ENCODE data around the gene CKAP5. TPM values are rescaled to one million over a fixed set of nuclear protein-coding genes. Genes with fewer than 3 reads are reported as not detected.
"Not testable (repeated sequence)": the region's sequence is repeated elsewhere in the genome, so short reads cannot be mapped to it uniquely, and the experiment has no call there.

The CKAP5 gene
- total RNA-seq, 6 donors from 2014 or later, result 24.4 to 48.3 (median 38.1) TPM

- 69 to 73% methylated on average over 3 of the region's 3 CpGs for whole genome bisulfite sequencing, 2 donors
- no peak for TF ChIP-seq EP300 (IDR thresholded peaks at IDR 0.05)
- Histone ChIP-seq H3K4me1 (no peaks in the 10 kb centered on the region), H3K9me3 (no peaks in the 10 kb centered on the region), H3K27me3 (no peaks in the 10 kb centered on the region), H3K36me3 (peaks cover 3 to 60% (median 20%) of the 10 kb centered on the region in 4 donors), H3K4me3 (no peak overlapping the region), H3K27ac (no peak overlapping the region)
- DNase-seq, result no peak
- no peak for ATAC-seq (ENCODE audit: low FRiP score in 2 of 2)
These were observed 37.2 kb downstream of the CKAP5 start for GRCh38 chr11:46808799-46809431.

DNA sequence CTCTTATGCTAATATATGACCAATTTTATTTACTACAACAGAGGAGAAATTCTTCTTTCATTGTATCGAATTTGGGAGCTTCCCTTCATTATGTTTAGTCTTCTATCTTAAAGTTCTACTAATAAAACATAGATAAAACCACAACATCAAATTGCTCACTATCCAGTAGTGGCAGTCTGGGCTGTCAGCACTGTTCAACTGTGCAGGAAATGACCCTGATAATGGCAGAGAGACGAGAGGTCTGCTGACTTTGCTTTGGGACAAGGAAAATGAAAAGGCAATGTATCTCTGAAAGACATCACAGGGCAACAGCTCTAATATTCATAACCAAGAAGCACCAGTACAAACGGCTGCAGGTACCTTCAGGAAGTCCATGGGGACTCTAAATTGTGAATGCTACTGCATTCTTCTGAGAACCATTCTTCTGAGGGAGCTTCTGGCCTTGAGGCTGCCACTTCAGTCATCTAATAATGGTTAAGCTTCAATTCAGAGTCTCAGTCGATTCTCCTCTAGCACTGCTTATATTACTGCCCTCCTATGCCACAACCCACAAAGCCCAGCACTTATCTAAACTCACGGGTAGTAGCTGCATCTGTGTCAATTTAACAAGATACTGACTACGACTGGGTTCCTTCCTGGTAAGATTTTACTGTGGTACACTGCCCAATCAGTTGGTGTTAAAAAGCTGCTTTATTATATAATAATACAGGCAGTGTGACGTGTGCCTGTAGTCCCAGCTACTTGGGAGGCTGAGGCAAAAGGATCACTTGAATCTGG lies 44.2 kb downstream of the CKAP5 start:
- no peaks in the 10 kb centered on the region for H3K4me1 ChIP-seq
- ATAC-seq (ENCODE audit: low FRiP score in 2 of 2) (no peak), DNase-seq (no peak)
- H3K27me3 ChIP-seq, result no peaks in the 10 kb centered on the region
- no peak overlapping the region for H3K27ac ChIP-seq
- H3K4me3 ChIP-seq, result no peak overlapping the region
- TF ChIP-seq POLR2AphosphoS5 (IDR thresholded peaks at IDR 0.05) (no peak), CTCF (IDR thresholded peaks at IDR 0.05) (no peak), POLR2A (IDR thresholded peaks at IDR 0.05) (no peak), EP300 (IDR thresholded peaks at IDR 0.05) (no peak)
- H3K9me3 ChIP-seq, result no peaks in the 10 kb centered on the region
- H3K36me3 ChIP-seq, result peaks cover 2 to 59% (median 16%) of the 10 kb centered on the region in 4 donors
- WGBS, 2 donors, result 75 to 88% methylated on average over 7 of the region's 7 CpGs

GRCh38 chr11:46800177-46800576 lies 45.9 kb downstream of the CKAP5 start:
- no peaks in the 10 kb centered on the region for H3K4me1 ChIP-seq
- no peaks in the 10 kb centered on the region for H3K27me3 ChIP-seq
- ATAC-seq (ENCODE audit: low FRiP score in 2 of 2) (no peak), DNase-seq (no peak)
- H3K4me3 ChIP-seq, result no peak overlapping the region
- H3K36me3 ChIP-seq, result peaks cover 11 to 64% (median 23%) of the 10 kb centered on the region in 4 donors
- no peaks in the 10 kb centered on the region for H3K9me3 ChIP-seq
- H3K27ac ChIP-seq, result no peak overlapping the region
- TF ChIP-seq EP300 (IDR thresholded peaks at IDR 0.05) (no peak), POLR2A (IDR thresholded peaks at IDR 0.05) (no peak), POLR2AphosphoS5 (IDR thresholded peaks at IDR 0.05) (no peak), CTCF (IDR thresholded peaks at IDR 0.05) (no peak)
- 90 to 100% methylated on average over 1 of the region's 1 CpG for WGBS, 2 donors

GRCh38 chr11:46799725-46800124 lies 46.4 kb downstream of the CKAP5 start:
- DNase-seq; H3K27ac ChIP-seq; H3K4me1 ChIP-seq; H3K4me3 ChIP-seq; H3K27me3 ChIP-seq; ATAC-seq (ENCODE audit: low FRiP score in 2 of 2); H3K9me3 ChIP-seq: not testable (repeated sequence)
- peaks cover 12 to 69% (median 26%) of the 10 kb centered on the region in 4 donors for H3K36me3 ChIP-seq
- WGBS, 2 donors, result 93 to 100% methylated on average over 2 of the region's 2 CpGs

GRCh38 chr11:46778416-46778815 lies 67.7 kb downstream of the CKAP5 start:
- no peaks in the 10 kb centered on the region for H3K27me3 ChIP-seq
- TF ChIP-seq CTCF (IDR thresholded peaks at IDR 0.05) (no peak), POLR2A (IDR thresholded peaks at IDR 0.05) (no peak), EP300 (IDR thresholded peaks at IDR 0.05) (no peak), POLR2AphosphoS5 (IDR thresholded peaks at IDR 0.05) (no peak)
- no peak overlapping the region for H3K4me3 ChIP-seq
- ATAC-seq (ENCODE audit: low FRiP score in 2 of 2), result no peak
- no peaks in the 10 kb centered on the region for H3K9me3 ChIP-seq
- no peak for DNase-seq
- H3K36me3 ChIP-seq, result peaks cover 15 to 88% (median 52%) of the 10 kb centered on the region in 4 donors
- WGBS, 2 donors, result 94 to 98% methylated on average over 4 of the region's 4 CpGs
- no peak overlapping the region for H3K27ac ChIP-seq
- no peaks in the 10 kb centered on the region for H3K4me1 ChIP-seq
